ENCODE measurements around the gene INTS11.

INTS11 gene

GRCh38 chr1:1304331-1305299, 19.8 kb downstream of the INTS11 start:
- TF ChIP-seq, protein P1, sequence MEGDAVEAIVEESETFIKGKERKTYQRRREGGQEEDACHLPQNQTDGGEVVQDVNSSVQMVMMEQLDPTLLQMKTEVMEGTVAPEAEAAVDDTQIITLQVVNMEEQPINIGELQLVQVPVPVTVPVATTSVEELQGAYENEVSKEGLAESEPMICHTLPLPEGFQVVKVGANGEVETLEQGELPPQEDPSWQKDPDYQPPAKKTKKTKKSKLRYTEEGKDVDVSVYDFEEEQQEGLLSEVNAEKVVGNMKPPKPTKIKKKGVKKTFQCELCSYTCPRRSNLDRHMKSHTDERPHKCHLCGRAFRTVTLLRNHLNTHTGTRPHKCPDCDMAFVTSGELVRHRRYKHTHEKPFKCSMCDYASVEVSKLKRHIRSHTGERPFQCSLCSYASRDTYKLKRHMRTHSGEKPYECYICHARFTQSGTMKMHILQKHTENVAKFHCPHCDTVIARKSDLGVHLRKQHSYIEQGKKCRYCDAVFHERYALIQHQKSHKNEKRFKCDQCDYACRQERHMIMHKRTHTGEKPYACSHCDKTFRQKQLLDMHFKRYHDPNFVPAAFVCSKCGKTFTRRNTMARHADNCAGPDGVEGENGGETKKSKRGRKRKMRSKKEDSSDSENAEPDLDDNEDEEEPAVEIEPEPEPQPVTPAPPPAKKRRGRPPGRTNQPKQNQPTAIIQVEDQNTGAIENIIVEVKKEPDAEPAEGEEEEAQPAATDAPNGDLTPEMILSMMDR (IDR thresholded peaks at IDR 0.05): no peak

DNA sequence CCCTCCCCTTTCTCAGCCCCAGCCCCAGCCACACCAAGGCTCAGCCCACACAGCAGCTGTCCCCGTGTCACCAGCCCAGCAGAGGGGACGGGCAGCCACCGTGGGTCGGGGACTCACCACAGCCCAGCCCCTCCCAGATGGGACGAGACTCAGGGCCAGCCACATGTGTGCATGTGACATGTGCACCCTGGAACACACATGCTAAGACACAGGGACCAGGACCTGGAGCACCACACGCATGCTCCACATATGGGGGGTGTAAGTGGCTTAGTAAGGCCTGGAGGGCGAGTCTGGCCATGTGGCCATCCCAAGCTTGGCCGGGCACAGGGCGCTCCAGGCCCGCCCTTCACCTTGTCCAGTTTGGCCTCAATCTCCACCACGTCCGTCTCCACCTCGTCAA, 20.7 kb downstream of the INTS11 start:
- TF ChIP-seq, protein P1 (IDR thresholded peaks at IDR 0.05): no peak

GRCh38 chr1:1302951-1303509, 21.4 kb downstream of the INTS11 start:
- TF ChIP-seq, protein P1 (IDR thresholded peaks at IDR 0.05): no peak

- TF ChIP-seq, protein P1 (IDR thresholded peaks at IDR 0.05): peak; percentile 76
These were observed 22.4 kb downstream of the INTS11 start for GRCh38 chr1:1302006-1302430.

DNA sequence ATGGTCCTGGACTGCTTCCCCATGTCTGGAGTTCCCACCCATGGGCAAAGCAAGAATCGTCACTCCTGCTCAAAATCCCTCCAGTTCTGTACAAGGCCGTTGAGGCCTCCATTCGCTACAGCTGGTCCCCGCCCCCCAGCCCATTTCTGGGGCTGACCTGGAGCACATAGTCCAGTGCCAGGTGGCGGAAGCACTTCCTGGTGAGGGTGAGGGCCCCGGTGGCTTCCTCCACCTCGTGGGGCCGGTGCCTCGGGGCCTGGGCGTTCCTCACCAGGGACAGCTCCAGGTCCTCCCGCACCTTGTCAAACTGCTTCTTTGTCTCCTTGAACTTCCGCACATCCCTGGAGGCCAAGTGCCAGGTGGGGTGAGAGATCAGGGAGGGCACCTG, 24.1 kb downstream of the INTS11 start:
- TF ChIP-seq, protein P1 (IDR thresholded peaks at IDR 0.05): no peak

DNA sequence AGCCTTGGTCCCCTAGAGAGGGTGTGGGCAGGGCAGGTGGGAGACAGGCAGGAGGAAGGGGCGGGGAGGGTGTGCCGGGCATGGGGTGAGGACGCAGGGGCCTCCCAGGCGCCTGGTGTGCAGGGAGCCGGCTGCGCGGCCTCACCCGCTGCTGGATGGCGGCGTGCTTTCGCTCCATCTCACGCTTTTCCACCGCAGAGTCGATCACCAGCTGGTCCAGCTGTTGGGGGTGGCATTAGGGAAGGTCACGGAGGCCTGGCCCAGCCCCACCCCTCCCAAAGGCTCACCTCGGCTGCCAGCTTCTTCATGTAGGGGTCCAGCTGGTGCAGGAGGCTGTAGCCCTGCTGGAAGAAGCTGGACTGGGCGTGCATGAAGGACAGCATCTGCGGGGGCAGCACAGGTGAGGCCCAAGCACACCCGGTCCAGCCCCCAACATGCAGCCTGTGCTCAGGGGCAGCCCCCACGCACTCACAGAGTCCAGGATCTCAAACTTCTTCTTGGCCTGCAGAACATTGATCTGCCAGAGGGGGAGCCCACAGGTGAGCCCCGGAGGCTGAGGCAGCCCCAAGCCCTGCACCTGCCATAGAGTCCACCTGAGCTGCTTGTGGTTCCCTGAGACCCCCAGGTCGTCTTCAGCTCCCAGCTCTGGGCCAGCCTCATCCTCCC, 24.6 kb downstream of the INTS11 start:
- TF ChIP-seq, protein P1 (IDR thresholded peaks at IDR 0.05): peak; percentile 24; the same call in 1 of the 2 replicates

DNA sequence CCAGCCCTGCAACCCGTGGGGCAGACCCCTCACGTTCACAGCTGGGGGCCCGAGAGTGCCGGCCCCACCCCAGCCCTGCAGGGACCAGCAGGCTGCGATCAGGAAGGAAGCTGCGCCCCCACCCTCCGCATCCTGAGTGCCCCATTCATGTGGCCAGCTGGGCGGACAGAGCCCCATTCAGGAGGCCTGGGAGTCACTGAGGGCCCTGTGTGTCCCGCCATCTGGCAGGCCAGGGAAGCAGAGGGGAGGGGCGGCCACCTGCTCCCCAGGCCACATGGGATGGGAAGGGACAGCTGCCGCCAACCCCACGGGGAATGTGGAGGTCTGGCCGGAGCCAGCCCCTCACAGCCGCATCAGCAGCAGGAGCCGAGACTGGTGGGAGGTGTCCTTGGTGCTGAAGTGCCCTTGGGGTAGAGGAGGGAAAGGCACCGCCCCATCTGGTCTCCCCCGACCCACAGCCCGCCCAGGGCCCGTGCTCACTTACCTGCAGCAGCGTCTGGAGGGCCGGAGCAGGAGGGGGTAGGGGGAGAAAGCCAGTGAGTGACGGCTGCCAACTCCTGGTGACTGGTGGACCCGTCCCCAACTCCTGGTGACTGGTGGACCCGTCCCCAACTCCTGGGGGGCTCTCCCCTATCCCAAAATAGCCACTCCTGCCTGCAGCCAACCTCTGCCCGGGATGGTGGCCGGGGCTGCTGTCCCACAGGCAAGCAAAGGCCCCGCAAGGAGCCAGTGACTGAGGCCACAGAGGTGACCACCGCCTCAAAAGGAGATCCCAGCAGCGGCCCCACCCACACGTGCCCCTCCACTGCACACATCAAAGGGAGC, 25.4 kb downstream of the INTS11 start:
- TF ChIP-seq, protein P1 (IDR thresholded peaks at IDR 0.05): no peak
